COLO668 (cell line): ENCODE results near the gene TEX19.
"Not testable (repeated sequence)": the region's sequence is repeated elsewhere in the genome, so short reads cannot be mapped to it uniquely, and the experiment has no call there.

Experiments
- DNase-seq: peaks from one replicate; lab custom pipeline; 2025; ENCODE audit not compliant: unreplicated experiment; lab: John Stamatoyannopoulos, UW

TEX19 gene

GRCh38 chr17:82374626-82375331 lies 15.7 kb downstream of the TEX19 start:
- peak; percentile 75 for DNase-seq

- no peak for DNase-seq
These were observed 16.5 kb downstream of the TEX19 start for GRCh38 chr17:82375359-82376041.

- no peak for DNase-seq
These were observed 17.1 kb downstream of the TEX19 start for GRCh38 chr17:82376042-82376730.

GRCh38 chr17:82377294-82377693 lies 18.2 kb downstream of the TEX19 start:
- DNase-seq, result not testable (repeated sequence)

- no peak for DNase-seq
These were observed 19.1 kb downstream of the TEX19 start for GRCh38 chr17:82377924-82378740.

- no peak for DNase-seq
These were observed 19.6 kb downstream of the TEX19 start for GRCh38 chr17:82378741-82379021.

GRCh38 chr17:82380860-82381702 lies 22.0 kb downstream of the TEX19 start:
- DNase-seq, result no peak

GRCh38 chr17:82381703-82382009 lies 22.6 kb downstream of the TEX19 start:
- DNase-seq, result not testable (repeated sequence)

GRCh38 chr17:82382220-82382932 lies 23.3 kb downstream of the TEX19 start:
- DNase-seq, result not testable (repeated sequence)

GRCh38 chr17:82382933-82383255 lies 23.8 kb downstream of the TEX19 start:
- DNase-seq, result no peak

GRCh38 chr17:82383411-82383810 lies 24.4 kb downstream of the TEX19 start:
- peak; percentile 29 for DNase-seq

GRCh38 chr17:82384051-82384729 lies 25.1 kb downstream of the TEX19 start:
- peak; percentile 64 for DNase-seq

- peak; percentile 88 for DNase-seq
These were observed 25.9 kb downstream of the TEX19 start for GRCh38 chr17:82384730-82385481.

GRCh38 chr17:82385559-82386254 lies 26.7 kb downstream of the TEX19 start:
- DNase-seq, result no peak

GRCh38 chr17:82386255-82386831 lies 27.3 kb downstream of the TEX19 start:
- no peak for DNase-seq

- DNase-seq, result no peak
These were observed 28.0 kb downstream of the TEX19 start for GRCh38 chr17:82386881-82387704.

- no peak for DNase-seq
These were observed 28.7 kb downstream of the TEX19 start for GRCh38 chr17:82387705-82388106.
